NCI-H128 (cell line): ENCODE measurements around the gene NEUROD4.

ENCODE experiments used
- DNase-seq: peaks from one replicate; lab custom pipeline; 2025; ENCODE audit not compliant: unreplicated experiment; lab: John Stamatoyannopoulos, UW

The NEUROD4 gene

GRCh38 chr12:54997929-54998522 is 21.7 kb upstream of the NEUROD4 start:
- DNase-seq, result no peak

DNA sequence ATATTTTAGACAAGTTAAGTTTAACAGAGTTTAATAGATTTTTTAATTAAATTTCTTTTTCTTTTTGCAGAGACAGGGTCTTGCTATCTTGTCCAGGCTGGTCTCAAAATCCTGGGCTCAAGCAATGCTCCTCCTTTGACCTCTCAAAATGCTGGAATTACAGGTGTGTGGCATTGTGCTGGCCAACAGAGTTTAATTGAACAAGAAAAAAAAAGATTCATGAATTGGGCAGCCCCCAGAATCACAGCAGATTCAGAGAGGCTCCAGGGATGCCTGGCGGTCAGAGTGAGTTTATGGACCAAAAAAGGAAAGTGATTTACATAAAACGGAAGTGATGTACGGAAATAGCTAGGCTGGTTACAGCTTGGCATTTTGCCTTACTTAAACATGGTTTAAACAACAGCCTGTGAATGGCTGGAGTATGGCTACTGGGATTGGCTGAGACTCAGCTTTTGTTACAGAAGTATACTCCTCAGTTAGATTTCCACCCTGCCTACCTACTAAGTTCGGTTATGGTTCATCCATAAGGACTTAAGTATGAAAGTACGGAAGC is 20.7 kb upstream of the NEUROD4 start:
- no peak for DNase-seq

GRCh38 chr12:55001198-55001868 is 18.4 kb upstream of the NEUROD4 start:
- no peak for DNase-seq

DNA sequence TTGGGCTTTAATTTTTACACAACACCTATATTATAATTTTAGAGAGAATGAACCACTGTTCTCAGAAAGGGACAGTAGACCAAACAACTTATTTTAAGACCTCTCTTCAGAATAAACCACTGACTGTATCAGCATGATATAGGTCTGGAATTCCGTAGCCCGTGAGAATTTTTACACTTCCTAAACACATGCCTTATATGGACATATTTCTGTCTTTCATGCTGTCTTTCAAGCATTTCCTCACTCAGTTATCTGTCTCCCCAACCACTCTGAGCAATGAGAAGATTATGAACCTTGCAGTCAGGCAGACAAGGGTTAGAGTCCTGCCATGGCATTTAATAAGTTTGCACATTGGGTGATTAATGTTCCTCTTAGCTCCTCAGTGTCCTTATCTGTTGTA is 17.4 kb upstream of the NEUROD4 start:
- DNase-seq, result no peak

DNA sequence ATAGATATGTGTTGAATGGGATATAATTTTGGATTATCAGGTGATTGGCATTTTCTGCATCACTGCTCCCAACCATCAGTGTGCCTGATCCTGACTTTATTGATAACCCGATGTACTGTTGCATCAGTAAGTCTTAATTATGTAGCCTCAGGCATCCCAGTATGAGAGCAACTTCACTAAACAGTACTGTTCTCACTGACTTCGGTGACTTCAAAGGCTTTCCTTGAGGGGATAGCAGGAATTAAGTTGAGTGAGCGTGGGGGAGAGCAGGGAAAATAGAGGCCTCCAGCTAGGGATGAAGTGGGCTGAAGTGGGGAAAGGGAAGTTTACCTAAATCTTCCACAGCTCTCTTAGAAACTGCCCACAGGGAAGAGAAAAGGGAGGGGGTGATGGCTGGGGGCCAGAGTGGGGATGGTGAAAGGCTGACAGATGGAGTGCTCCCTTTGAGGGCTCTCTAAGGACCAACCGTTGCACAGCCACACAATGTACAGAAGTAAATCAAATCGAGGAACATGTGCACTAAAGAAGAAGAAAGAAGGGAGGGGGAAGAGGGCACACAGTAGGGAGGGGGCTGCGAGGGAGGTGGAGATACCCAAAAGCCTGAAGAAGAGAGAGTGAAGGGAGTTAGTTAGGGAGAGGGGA is 10.7 kb upstream of the NEUROD4 start:
- no peak for DNase-seq

DNA sequence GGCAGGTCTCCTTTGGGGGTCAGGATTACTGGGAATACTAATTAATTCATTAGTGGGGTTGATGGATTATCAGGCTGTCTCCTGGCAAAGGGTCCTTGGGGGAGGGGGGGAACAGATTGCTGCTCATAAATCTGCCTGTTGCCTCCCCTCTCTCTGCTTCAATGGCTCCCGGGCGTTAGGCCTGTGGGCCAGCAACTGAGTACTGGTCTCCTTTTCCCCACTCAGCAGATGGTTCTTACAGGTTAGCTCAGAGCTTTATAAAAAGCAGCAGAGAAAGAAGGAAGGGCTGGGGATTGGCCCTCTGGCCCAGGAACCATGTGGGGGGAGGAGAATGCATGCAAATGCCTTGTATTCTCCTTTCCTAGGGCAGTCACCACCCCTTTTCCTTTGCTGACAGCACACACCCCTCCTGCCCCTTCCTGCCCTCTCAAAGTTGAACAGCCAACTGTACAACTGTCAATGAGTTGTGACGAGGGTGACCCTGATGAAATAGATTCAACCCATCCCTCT is 2.3 kb upstream of the NEUROD4 start:
- DNase-seq, result no peak

GRCh38 chr12:55024575-55024974 is 4.8 kb downstream of the NEUROD4 start:
- no peak for DNase-seq

GRCh38 chr12:55025508-55025907 is 5.7 kb downstream of the NEUROD4 start:
- no peak for DNase-seq

DNA sequence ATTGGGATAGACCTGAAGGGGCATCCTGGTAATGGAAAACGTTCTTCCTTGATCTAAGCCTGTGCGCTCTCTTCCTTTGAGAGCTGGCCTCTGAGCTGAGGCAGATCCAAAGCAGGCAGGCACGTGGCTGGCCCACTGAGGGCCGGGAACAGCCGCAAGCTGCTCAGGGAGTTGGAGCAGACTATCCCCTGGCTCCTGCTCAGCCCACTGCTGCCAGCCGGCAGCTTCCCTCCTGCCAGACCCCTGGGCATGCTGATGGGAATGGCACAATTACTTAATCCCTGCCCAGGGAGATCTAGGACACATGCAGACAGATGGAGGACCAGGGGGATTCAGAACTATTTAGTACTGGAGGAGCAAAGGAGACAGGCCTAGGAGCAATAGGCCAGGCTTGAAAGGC is 14.4 kb downstream of the NEUROD4 start:
- no peak for DNase-seq

DNA sequence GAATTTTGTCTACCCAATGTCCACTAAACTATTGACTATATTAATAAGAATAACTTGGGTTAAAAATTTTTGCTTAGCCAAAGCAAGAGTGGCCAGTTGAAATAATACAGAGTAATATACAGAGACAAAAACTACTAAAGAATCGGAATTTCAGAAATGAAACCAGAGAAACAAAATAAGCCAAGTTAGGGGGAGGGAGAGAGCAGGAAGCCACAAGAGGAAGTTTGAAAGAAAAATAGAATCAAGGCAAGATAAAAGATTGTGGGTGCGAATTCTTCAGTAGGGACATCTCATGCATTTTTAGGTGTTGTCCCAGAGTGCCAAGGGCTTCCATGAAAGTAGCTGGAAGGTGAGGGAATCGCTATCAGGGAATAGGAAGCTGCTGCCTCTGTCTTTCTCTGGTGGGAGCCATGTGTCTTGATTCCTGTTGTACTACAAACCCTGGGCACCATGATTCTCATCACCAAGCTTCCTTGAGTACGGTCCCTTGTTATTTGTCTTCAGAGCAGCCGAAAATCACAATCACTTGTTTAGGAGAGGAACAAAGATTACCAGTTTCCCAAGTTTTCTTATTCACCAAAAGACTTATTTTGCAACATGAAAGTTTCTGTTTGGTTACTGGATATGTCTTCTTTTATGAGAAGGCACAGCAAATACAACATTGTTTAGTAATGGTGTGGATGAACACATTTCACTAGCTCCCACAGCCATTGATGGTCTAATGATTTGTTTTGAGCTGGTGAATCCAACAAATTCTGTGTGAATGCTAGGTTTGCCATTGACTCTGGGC is 16.7 kb downstream of the NEUROD4 start:
- DNase-seq, result no peak

DNA sequence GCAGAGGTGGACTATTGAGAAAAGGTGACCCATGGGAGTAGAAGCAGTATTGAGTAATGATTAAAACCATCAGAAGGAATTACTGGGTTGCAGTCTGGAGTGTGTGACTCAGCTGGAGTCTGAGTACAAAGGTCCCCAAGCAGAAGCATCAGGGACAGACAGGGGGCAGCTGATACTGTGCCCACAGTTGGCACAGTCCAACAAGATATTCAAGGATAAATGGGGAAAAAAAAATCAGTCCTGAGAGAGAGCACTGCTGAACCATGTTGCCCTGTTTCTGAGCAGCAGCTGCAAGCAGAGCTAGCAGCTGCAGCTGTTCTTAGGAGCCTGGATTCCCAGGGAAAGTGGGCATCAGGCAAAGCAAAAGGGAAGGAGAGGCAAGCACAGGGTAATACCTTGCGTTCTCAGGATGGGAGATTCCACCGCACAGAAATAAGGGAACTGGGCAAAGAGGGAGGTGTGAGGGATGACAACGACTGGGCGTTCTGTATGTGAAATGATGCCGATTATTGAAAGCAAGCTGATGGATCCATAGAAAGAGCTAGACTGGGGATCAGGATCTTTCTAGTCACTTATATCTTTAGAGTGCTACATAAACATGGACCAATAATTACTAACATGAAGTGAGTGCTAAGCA is 17.7 kb downstream of the NEUROD4 start:
- DNase-seq, result no peak

- no peak for DNase-seq
Measured at GRCh38 chr12:55039395-55040354, 19.9 kb downstream of the NEUROD4 start.

DNA sequence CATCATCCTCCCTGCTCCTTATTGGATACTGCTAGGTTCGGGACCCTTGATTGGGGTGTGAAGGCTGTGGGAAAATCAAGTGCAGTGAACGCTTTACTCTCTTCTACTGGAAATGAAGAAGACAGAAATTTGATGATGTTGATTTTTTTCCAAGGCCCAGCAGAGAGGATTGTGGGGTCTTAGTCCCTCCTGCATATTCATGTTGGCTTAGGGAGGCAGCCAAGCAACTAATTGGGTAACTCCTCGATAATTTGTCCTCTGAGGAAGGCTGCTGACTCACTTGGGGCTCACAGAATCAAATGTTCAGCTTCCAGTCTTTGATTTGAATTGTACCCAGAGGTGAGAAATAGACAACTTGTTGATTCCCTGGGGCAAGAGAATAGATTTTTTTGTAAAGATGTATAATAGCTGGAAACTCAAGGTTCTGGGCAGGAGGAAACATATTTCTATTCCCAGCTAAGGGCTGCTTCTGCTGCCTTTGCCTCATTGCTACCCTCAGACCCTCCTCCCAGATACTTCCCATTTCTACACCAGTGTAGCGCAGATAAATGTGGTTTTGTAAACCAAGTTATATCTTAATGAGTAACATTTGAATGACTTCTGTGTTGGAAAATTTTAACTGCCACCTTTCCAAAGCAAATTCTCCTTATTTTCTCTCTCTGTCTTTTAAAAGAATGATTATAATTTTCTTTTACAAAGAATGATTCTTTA is 21.7 kb downstream of the NEUROD4 start:
- DNase-seq, result no peak

- no peak for DNase-seq
Measured at GRCh38 chr12:55043542-55043941, 23.8 kb downstream of the NEUROD4 start.

GRCh38 chr12:55044135-55044534 is 24.4 kb downstream of the NEUROD4 start:
- DNase-seq, result no peak

GRCh38 chr12:55049676-55050075 is 29.9 kb downstream of the NEUROD4 start:
- DNase-seq, result no peak

- DNase-seq, result no peak
Measured at GRCh38 chr12:55051197-55051947, 31.6 kb downstream of the NEUROD4 start.

- no peak for DNase-seq
Measured at GRCh38 chr12:55057481-55057880, 37.7 kb downstream of the NEUROD4 start.
